Measurements from ENCODE around the gene PACSIN2. TPM values are rescaled to one million over a fixed set of nuclear protein-coding genes. Genes with fewer than 3 reads are reported as not detected.

PACSIN2 gene
- total RNA-seq, 2 donors from 2014 or later = 78.0 to 87.1 TPM

- no peak for TF ChIP-seq POLR2A (IDR thresholded peaks at IDR 0.05)
- TF ChIP-seq CTCF (IDR thresholded peaks at IDR 0.05) = no peak
- TF ChIP-seq POLR2AphosphoS5 (IDR thresholded peaks at IDR 0.05) = no peak
- no peaks in the 10 kb centered on the region for H3K27me3 ChIP-seq (replicated peaks; ENCODE audit: insufficient read depth)
- H3K9me3 ChIP-seq = no peaks in the 10 kb centered on the region
- DNase-seq (ENCODE audit: low spot score) = no peak
- no peak overlapping the region for H3K4me3 ChIP-seq
- intact Hi-C loops (cut with DNase I) = no loop called here
- H3K36me3 ChIP-seq = no peaks in the 10 kb centered on the region
- 92% methylated on average over 9 of the region's 9 CpGs for WGBS
- H3K27ac ChIP-seq = peak overlapping the region in 1 of 2 donors; percentile 93
- H3K4me1 ChIP-seq (replicated peaks) = peaks cover 33% of the 10 kb centered on the region
Measured at GRCh38 chr22:42924436-42924835, 90.5 kb downstream of the PACSIN2 start.

GRCh38 chr22:42922374-42923191, 92.4 kb downstream of the PACSIN2 start:
- Histone ChIP-seq H3K27me3 (replicated peaks; ENCODE audit: insufficient read depth) (no peaks in the 10 kb centered on the region), H3K27ac (peak overlapping the region; percentile 33 to 93), H3K36me3 (no peaks in the 10 kb centered on the region), H3K4me1 (replicated peaks) (peaks cover 27% of the 10 kb centered on the region), H3K4me3 (no peak overlapping the region), H3K9me3 (no peaks in the 10 kb centered on the region)
- intact Hi-C loops (cut with DNase I) = no loop called here
- whole genome bisulfite sequencing = 84% methylated on average over 13 of the region's 13 CpGs
- DNase-seq (ENCODE audit: low spot score) = no peak
- TF ChIP-seq CTCF (IDR thresholded peaks at IDR 0.05) (no peak), POLR2AphosphoS5 (IDR thresholded peaks at IDR 0.05) (no peak), POLR2A (IDR thresholded peaks at IDR 0.05) (no peak)

DNA sequence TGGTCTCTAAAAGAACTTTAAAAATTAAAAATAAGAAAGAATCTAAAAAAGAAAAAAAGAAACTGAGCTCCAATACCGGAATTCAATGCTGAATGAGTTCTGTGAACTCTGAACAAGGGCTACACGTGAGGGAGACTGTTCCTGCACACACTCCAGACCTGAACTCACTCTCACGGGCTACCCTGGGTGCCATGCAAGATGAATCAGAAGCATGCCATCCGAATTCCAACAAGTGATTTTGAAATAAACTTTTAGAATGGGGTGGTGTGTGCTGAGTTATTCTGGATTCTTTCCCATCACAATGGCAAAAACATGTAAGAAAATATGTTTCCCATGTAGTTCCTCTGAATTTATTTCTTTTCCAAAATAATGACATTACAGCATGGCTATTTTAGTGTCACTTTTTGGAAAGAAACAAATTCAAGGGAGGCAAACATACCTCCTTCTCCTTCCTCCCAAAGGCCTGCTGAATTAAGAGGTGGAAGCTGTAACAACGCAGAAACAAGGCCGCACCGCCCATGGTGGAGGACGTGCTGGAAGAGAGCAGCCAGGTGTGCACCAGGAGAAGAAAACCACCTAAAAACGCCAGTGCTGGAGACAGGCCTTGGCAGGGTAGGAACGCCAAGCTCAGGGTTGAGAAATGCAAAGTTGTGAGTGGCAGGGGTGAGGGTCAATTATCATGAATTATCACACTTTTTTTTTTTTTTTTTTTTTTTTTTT, 94.7 kb downstream of the PACSIN2 start:
- Histone ChIP-seq H3K4me3 (no peak overlapping the region), H3K27ac (no peak overlapping the region), H3K9me3 (no peaks in the 10 kb centered on the region), H3K4me1 (replicated peaks) (peaks cover 12% of the 10 kb centered on the region), H3K27me3 (replicated peaks; ENCODE audit: insufficient read depth) (no peaks in the 10 kb centered on the region), H3K36me3 (no peaks in the 10 kb centered on the region)
- TF ChIP-seq CTCF (IDR thresholded peaks at IDR 0.05) (no peak), POLR2A (IDR thresholded peaks at IDR 0.05) (no peak), POLR2AphosphoS5 (IDR thresholded peaks at IDR 0.05) (no peak)
- no peak for DNase-seq (ENCODE audit: low spot score)
- WGBS = 78% methylated on average over 10 of the region's 10 CpGs
- intact Hi-C loops (cut with DNase I) = no loop called here

DNA sequence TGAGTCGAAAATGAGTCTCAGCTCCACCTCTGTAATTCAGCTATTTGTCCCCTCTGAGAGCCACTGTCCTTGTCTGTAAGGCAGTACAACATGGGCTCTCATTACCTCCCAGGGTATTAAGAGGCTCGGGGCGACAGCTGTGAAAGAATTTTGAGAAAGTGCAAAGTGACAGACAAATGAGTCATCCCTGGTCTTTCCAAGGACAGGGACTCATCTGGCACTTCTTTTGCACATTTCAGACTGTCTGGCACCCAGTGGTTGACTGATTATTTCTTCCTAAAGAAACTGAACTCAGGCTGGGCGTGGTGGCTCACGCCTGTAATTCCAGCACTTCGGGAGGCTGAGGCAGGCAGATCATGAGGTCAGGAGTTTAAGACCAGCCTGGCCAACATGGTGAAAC, 95.8 kb downstream of the PACSIN2 start:
- Histone ChIP-seq H3K9me3 (no peaks in the 10 kb centered on the region), H3K27ac (peak overlapping the region in 1 of 2 donors; percentile 50), H3K4me1 (replicated peaks) (peaks cover 7% of the 10 kb centered on the region), H3K4me3 (no peak overlapping the region), H3K27me3 (replicated peaks; ENCODE audit: insufficient read depth) (no peaks in the 10 kb centered on the region), H3K36me3 (no peaks in the 10 kb centered on the region)
- 53% methylated on average over 6 of the region's 6 CpGs for WGBS
- TF ChIP-seq CTCF (IDR thresholded peaks at IDR 0.05) (no peak), POLR2A (IDR thresholded peaks at IDR 0.05) (no peak), POLR2AphosphoS5 (IDR thresholded peaks at IDR 0.05) (no peak)
- intact Hi-C loops (cut with DNase I) = no loop called here
- DNase-seq (ENCODE audit: low spot score) = no peak
